Neural progenitor cell (in vitro differentiated cells): ENCODE measurements around the gene MRPL16.

Experiments used
- CTCF ChIP-seq: fragments of 200-600 bp; sonication (generic); IDR thresholded peaks from 2 replicates; pipeline ENCODE4 v1.5.1; 2017; ENCODE audit warnings: antibody characterized with exemption, mild to moderate bottlenecking
- EZH2 ChIP-seq: fragments of 200-600 bp; sonication (generic); IDR thresholded peaks from 2 replicates; pipeline ENCODE4 v1.6.1; 2017; ENCODE audit warnings: antibody characterized with exemption, mild to moderate bottlenecking, moderate library complexity

GRCh38 chr11:59766542-59767224 is 43.9 kb downstream of the MRPL16 start:
- TF ChIP-seq CTCF (no peak), EZH2 (no peak)
